Thyroid gland (tissue), 4 donors: Measurements from ENCODE around the gene MAB21L3. TPM values are rescaled to one million over a fixed set of nuclear protein-coding genes. Genes with fewer than 3 reads are reported as not detected.

Experiments
- DNase-seq, 2 donors: peaks; one replicate each; pipeline ENCODE4 v3.0.0-alpha.2; 2019
- H3K27ac ChIP-seq, 3 donors: fragments of 200-600 bp; sonication (generic); 1 replicate in 2 of 3; 2 replicates in 1 of 3; pipeline ENCODE4 v1.5.1; 2016 to 2019; ENCODE audit warnings: mild to moderate bottlenecking in 1 of 3, moderate library complexity in 1 of 3
- H3K27me3 ChIP-seq: fragments of 200-600 bp; sonication (generic); one replicate; pipeline ENCODE4 v1.5.1; 2019
- H3K36me3 ChIP-seq, 2 donors: fragments of 200-600 bp; sonication (generic); one replicate each; pipeline ENCODE4 v1.5.1; 2016 to 2019
- H3K4me1 ChIP-seq, 2 donors: fragments of 200-600 bp; sonication (generic); one replicate each; pipeline ENCODE4 v1.5.1; 2017 to 2019
- H3K4me3 ChIP-seq, 3 donors: fragments of 200-600 bp; sonication (generic); replicated peaks in 1 of 3; 1 replicate in 2 of 3; 2 replicates in 1 of 3; pipeline ENCODE4 v1.5.1; 2016; ENCODE audit warnings: mild to moderate bottlenecking in 1 of 3
- H3K9me3 ChIP-seq: fragments of 200-600 bp; sonication (generic); one replicate; pipeline ENCODE4 v1.5.1; 2017
- CTCF ChIP-seq, 6 experiments: fragments of 200-600 bp in 3 of 6; fragments of 450-650 bp in 3 of 6; sonication (generic) in 3 of 6; IDR thresholded peaks; one replicate each; pipeline ENCODE4 v1.5.1; 2016 to 2019; ENCODE audit warnings: antibody characterized with exemption in 6 of 6, mild to moderate bottlenecking in 2 of 6, inconsistent platforms in 1 of 6, moderate library complexity in 1 of 6
- POLR2A ChIP-seq, 2 donors: fragments of 450-650 bp; IDR thresholded peaks; one replicate each; pipeline ENCODE4 v1.6.1; 2017; ENCODE audit warnings: antibody characterized with exemption in 2 of 2, mild to moderate bottlenecking in 2 of 2, moderate library complexity in 1 of 2
- WGBS, 2 donors: methylation state at CpG; one replicate each; pipeline ENCODE4 v1.1.5; 2017; 5-methylcytosine and 5-hydroxymethylcytosine counted together
- intact Hi-C: fragments of 100-400 bp; cut with DNase I; formaldehyde crosslinking; loops from one replicate; pipeline ENCODE4 v1.15.1; 2023
- total RNA-seq, 4 donors: library from RNA; depleted of rRNA; stranded (reverse); fragments of >200 nt; gene quantifications; one replicate each; pipeline ENCODE4 v1.2.3, GENCODE V29; 2016

The MAB21L3 gene
- total RNA-seq, 4 donors from 2014 or later: 0.34 to 0.89 (median 0.73) TPM

- TF ChIP-seq CTCF (IDR thresholded peaks at IDR 0.05) (no peak), POLR2A (IDR thresholded peaks at IDR 0.05) (no peak)
- DNase-seq: no peak
Measured at GRCh38 chr1:116087628-116088027, 23.6 kb upstream of the MAB21L3 start.

GRCh38 chr1:116089870-116090269, 21.3 kb upstream of the MAB21L3 start:
- no peak overlapping the region for H3K27ac ChIP-seq
- no peaks in the 10 kb centered on the region for H3K9me3 ChIP-seq
- no peak for DNase-seq
- WGBS, 2 donors: 93 to 95% methylated on average over 1 of the region's 1 CpG
- no peaks in the 10 kb centered on the region for H3K36me3 ChIP-seq
- intact Hi-C loops: no loop called here
- H3K27me3 ChIP-seq: no peaks in the 10 kb centered on the region
- no peak overlapping the region for H3K4me3 ChIP-seq
- no peak for TF ChIP-seq CTCF (IDR thresholded peaks at IDR 0.05)
- no peak for TF ChIP-seq POLR2A (IDR thresholded peaks at IDR 0.05)
- no peaks in the 10 kb centered on the region for H3K4me1 ChIP-seq

More at GRCh38 chr1:116087628-116088027, 23.6 kb upstream of the MAB21L3 start:
- Histone ChIP-seq H3K4me1 (no peaks in the 10 kb centered on the region), H3K27me3 (no peaks in the 10 kb centered on the region), H3K36me3 (no peaks in the 10 kb centered on the region), H3K27ac (no peak overlapping the region), H3K9me3 (no peaks in the 10 kb centered on the region), H3K4me3 (no peak overlapping the region)
- intact Hi-C loops: no loop called here

GRCh38 chr1:116091083-116091482, 20.1 kb upstream of the MAB21L3 start:
- H3K9me3 ChIP-seq: no peaks in the 10 kb centered on the region
- WGBS, 2 donors: 89 to 94% methylated on average over 1 of the region's 1 CpG
- no peaks in the 10 kb centered on the region for H3K36me3 ChIP-seq
- no peak overlapping the region for H3K4me3 ChIP-seq
- no peaks in the 10 kb centered on the region for H3K27me3 ChIP-seq
- no peak for TF ChIP-seq POLR2A (IDR thresholded peaks at IDR 0.05)
- no peak for TF ChIP-seq CTCF (IDR thresholded peaks at IDR 0.05)
- intact Hi-C loops: no loop called here
- H3K27ac ChIP-seq: no peak overlapping the region
- H3K4me1 ChIP-seq: no peaks in the 10 kb centered on the region
- DNase-seq: no peak

- H3K4me1 ChIP-seq: no peaks in the 10 kb centered on the region
- no peak for TF ChIP-seq CTCF (IDR thresholded peaks at IDR 0.05)
- no peak for TF ChIP-seq POLR2A (IDR thresholded peaks at IDR 0.05)
- no peak for DNase-seq
- H3K27ac ChIP-seq: no peak overlapping the region
- H3K9me3 ChIP-seq: no peaks in the 10 kb centered on the region
- no peaks in the 10 kb centered on the region for H3K36me3 ChIP-seq
- intact Hi-C loops: no loop called here
- H3K27me3 ChIP-seq: no peaks in the 10 kb centered on the region
- no peak overlapping the region for H3K4me3 ChIP-seq
- WGBS, 2 donors: 57 to 60% methylated on average over 3 of the region's 3 CpGs
Measured at GRCh38 chr1:116092752-116093489, 18.3 kb upstream of the MAB21L3 start.

- Histone ChIP-seq H3K9me3 (no peaks in the 10 kb centered on the region), H3K4me1 (peaks cover 0 to 5% of the 10 kb centered on the region in 2 donors), H3K4me3 (no peak overlapping the region), H3K27me3 (no peaks in the 10 kb centered on the region), H3K27ac (no peak overlapping the region), H3K36me3 (no peaks in the 10 kb centered on the region)
- no peak for TF ChIP-seq POLR2A (IDR thresholded peaks at IDR 0.05)
- TF ChIP-seq CTCF (IDR thresholded peaks at IDR 0.05): no peak
- intact Hi-C loops: no loop called here
- no peak for DNase-seq
Measured at GRCh38 chr1:116095027-116095426, 16.2 kb upstream of the MAB21L3 start.
